ENCODE measurements around the gene GAN. TPM values are rescaled to one million over a fixed set of nuclear protein-coding genes. Genes with fewer than 3 reads are reported as not detected.

The GAN gene
- total and polyA plus RNA-seq, 2 of the 4 experiments (the other 2 are of a cell fraction), result 1.1 to 5.7 TPM

DNA sequence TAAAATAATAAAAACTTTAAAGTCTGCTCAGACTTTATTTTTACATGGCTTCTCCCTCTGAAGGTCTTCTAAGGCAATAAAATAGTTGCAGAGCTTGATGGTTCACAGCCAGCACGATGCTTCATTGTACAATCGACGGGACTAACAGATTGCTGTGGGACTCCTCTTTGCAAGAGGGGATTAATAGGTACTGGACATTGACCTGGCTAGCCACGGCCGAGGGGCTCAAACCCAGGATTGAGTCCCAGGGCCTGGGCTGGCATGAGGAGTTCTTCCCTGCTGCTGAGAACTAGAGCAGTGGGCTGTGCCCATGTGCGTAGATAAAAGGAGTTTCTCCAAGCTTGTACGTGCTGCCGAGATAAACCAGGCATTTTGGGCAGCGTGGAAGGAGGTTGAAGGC, 23.6 kb upstream of the GAN start:
- CTCF ChIA-PET, result no interaction called here
- H3K4me1 ChIP-seq (ENCODE audit: control insufficient read depth, insufficient read depth, low read length), result no peaks in the 10 kb centered on the region
- H3K18ac ChIP-seq (ENCODE audit: low read depth, low read length), result no peak overlapping the region
- H3K4me3 ChIP-seq (ENCODE audit: insufficient read depth, low read depth, low read length), result no peak overlapping the region
- H4K5ac ChIP-seq (ENCODE audit: low read depth, low read length), result no peak overlapping the region
- no peak overlapping the region for H3K56ac ChIP-seq (ENCODE audit: extremely low read depth, insufficient read depth, low read length)
- 0 out of 2 replicates have a peak, but pooled peaks cover 2% of the 10 kb centered on the region for H3K27me3 ChIP-seq (ENCODE audit: control insufficient read depth, insufficient read depth, low read length)
- no peaks in the 10 kb centered on the region for H3K36me3 ChIP-seq (ENCODE audit: control insufficient read depth, insufficient read depth, low read length)
- in situ Hi-C loops (cut with MboI; ENCODE audit: low sequenced_read_pairs), result no loop called here
- no peak overlapping the region for H3K4ac ChIP-seq (ENCODE audit: low read depth, low read length)
- BruUV-seq (replicated peaks), result no TSS peak
- H2BK5ac ChIP-seq (ENCODE audit: low read depth, low read length, poor library complexity, severe bottlenecking), result no peak overlapping the region
- H3K79me1 ChIP-seq (ENCODE audit: low read depth in 1 of 2, low read length in 2 of 2), result no peaks in the 10 kb centered on the region
- H3K14ac ChIP-seq (replicated peaks; ENCODE audit: low read depth, low read length), result no peak overlapping the region
- H4K91ac ChIP-seq (ENCODE audit: insufficient read depth, low read depth, low read length), result no peak overlapping the region
- H2BK120ac ChIP-seq (ENCODE audit: low read depth, low read length), result no peak overlapping the region
- H3K23ac ChIP-seq (ENCODE audit: low read depth, low read length), result no peak overlapping the region
- no peak overlapping the region for H2AK5ac ChIP-seq (ENCODE audit: low read depth, low read length)
- H3K9me1 ChIP-seq (ENCODE audit: insufficient read depth, low read length), result no peaks in the 10 kb centered on the region
- intact Hi-C loops (cut with micrococcal nuclease), result no loop called here
- H4K8ac ChIP-seq (ENCODE audit: low read depth in 2 of 2, low read length in 2 of 2), result no peak overlapping the region
- no peaks in the 10 kb centered on the region for H4K20me1 ChIP-seq (ENCODE audit: insufficient read depth, low read length)
- H2AFZ ChIP-seq (replicated peaks; ENCODE audit: low read length, poor library complexity), result no peak overlapping the region
- no peaks in the 10 kb centered on the region for H3K9me3 ChIP-seq (ENCODE audit: control insufficient read depth, insufficient read depth, low read length)
- 80% methylated on average over 4 of the region's 9 CpGs; no CpG with 5 or more reads in 1 of the 2 experiments for WGBS, 2 experiments (ENCODE audit: extremely low coverage in 2 of 2, insufficient read length in 1 of 2)
- H2BK20ac ChIP-seq (ENCODE audit: low read depth, low read length), result no peak overlapping the region
- H2AK9ac ChIP-seq (replicated peaks; ENCODE audit: low read depth, low read length, poor library complexity), result no peak overlapping the region
- H3K9ac ChIP-seq (ENCODE audit: low read depth, low read length), result no peak overlapping the region
- dilution Hi-C loops (cut with HindIII; ENCODE audit: low sequenced_read_pairs, unreplicated experiment), result no loop called here
- H3K27ac ChIP-seq (ENCODE audit: insufficient read depth, low read length), result no peak overlapping the region
- POLR2A ChIA-PET (ENCODE audit: unreplicated experiment), result no interaction called here
- DNase-seq (no peak), ATAC-seq (ENCODE audit: low read depth) (no peak)
- no peak overlapping the region for H2BK15ac ChIP-seq (ENCODE audit: low read depth, low read length)
- no peak overlapping the region for H3K4me2 ChIP-seq (ENCODE audit: low read depth, low read length)
- TF ChIP-seq, protein P1, sequence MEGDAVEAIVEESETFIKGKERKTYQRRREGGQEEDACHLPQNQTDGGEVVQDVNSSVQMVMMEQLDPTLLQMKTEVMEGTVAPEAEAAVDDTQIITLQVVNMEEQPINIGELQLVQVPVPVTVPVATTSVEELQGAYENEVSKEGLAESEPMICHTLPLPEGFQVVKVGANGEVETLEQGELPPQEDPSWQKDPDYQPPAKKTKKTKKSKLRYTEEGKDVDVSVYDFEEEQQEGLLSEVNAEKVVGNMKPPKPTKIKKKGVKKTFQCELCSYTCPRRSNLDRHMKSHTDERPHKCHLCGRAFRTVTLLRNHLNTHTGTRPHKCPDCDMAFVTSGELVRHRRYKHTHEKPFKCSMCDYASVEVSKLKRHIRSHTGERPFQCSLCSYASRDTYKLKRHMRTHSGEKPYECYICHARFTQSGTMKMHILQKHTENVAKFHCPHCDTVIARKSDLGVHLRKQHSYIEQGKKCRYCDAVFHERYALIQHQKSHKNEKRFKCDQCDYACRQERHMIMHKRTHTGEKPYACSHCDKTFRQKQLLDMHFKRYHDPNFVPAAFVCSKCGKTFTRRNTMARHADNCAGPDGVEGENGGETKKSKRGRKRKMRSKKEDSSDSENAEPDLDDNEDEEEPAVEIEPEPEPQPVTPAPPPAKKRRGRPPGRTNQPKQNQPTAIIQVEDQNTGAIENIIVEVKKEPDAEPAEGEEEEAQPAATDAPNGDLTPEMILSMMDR (conservative IDR thresholded peaks at IDR 0.05; ENCODE audit: low read depth, low read length), result no peak
- TF ChIP-seq RCOR1 (IDR thresholded peaks at IDR 0.05; ENCODE audit: insufficient replicate concordance, low read length) (no peak), MXI1 (IDR thresholded peaks at IDR 0.05; ENCODE audit: borderline replicate concordance, low read depth, low read length) (no peak), SMC3 (IDR thresholded peaks at IDR 0.05; ENCODE audit: low read depth, low read length) (no peak), MAFK (IDR thresholded peaks at IDR 0.05; ENCODE audit: low read depth, low read length) (no peak), CHD1 (IDR thresholded peaks at IDR 0.05; ENCODE audit: low read depth, low read length) (no peak), NFE2L2 (IDR thresholded peaks at IDR 0.05; ENCODE audit: low read depth, low read length) (no peak), RAD21 (IDR thresholded peaks at IDR 0.05; ENCODE audit: low read length) (no peak), RFX5 (IDR thresholded peaks at IDR 0.05; ENCODE audit: low read depth, low read length) (no peak), CEBPB (IDR thresholded peaks at IDR 0.05; ENCODE audit: low read depth, low read length) (no peak), FOS (IDR thresholded peaks at IDR 0.05; ENCODE audit: low read depth, low read length) (no peak), POLR2A (IDR thresholded peaks at IDR 0.05; ENCODE audit: low read depth, low read length) (no peak), BHLHE40 (IDR thresholded peaks at IDR 0.05; ENCODE audit: low read depth, low read length) (no peak)
- TF ChIP-seq, protein P2, sequence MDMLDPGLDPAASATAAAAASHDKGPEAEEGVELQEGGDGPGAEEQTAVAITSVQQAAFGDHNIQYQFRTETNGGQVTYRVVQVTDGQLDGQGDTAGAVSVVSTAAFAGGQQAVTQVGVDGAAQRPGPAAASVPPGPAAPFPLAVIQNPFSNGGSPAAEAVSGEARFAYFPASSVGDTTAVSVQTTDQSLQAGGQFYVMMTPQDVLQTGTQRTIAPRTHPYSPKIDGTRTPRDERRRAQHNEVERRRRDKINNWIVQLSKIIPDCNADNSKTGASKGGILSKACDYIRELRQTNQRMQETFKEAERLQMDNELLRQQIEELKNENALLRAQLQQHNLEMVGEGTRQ (IDR thresholded peaks at IDR 0.05; ENCODE audit: low read depth, low read length), result no peak
- TF ChIP-seq, protein P3, sequence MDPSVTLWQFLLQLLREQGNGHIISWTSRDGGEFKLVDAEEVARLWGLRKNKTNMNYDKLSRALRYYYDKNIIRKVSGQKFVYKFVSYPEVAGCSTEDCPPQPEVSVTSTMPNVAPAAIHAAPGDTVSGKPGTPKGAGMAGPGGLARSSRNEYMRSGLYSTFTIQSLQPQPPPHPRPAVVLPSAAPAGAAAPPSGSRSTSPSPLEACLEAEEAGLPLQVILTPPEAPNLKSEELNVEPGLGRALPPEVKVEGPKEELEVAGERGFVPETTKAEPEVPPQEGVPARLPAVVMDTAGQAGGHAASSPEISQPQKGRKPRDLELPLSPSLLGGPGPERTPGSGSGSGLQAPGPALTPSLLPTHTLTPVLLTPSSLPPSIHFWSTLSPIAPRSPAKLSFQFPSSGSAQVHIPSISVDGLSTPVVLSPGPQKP (IDR thresholded peaks at IDR 0.05; ENCODE audit: borderline replicate concordance, low read depth, low read length), result no peak

All from IMR-90 (cell line).